Esophagus squamous epithelium (tissue), 4 donors: ENCODE data around the gene TBX4.

Experiments used
- CTCF ChIP-seq, 6 experiments: fragments of 450-650 bp in 4 of 6; fragments of 200-600 bp in 2 of 6; sonication (generic) in 2 of 6; IDR thresholded peaks; one replicate each; pipeline ENCODE4 v1.5.1; 2016 to 2019; ENCODE audit warnings: antibody characterized with exemption in 6 of 6, mild to moderate bottlenecking in 4 of 6, moderate library complexity in 4 of 6
- POLR2A ChIP-seq, 4 donors: fragments of 450-650 bp; IDR thresholded peaks; one replicate each; pipeline ENCODE4 v1.6.1; 2017; ENCODE audit warnings: antibody characterized with exemption in 4 of 4, mild to moderate bottlenecking in 4 of 4, moderate library complexity in 3 of 4

GRCh38 chr17:61423967-61424649 is 28.1 kb upstream of the TBX4 start:
- TF ChIP-seq CTCF (IDR thresholded peaks at IDR 0.05) (no peak), POLR2A (IDR thresholded peaks at IDR 0.05) (no peak)
